SK-N-SH (cell line): Measurements from ENCODE around the gene PHLPP1. TPM values are rescaled to one million over a fixed set of nuclear protein-coding genes. Genes with fewer than 3 reads are reported as not detected.

Source experiments
- CTCF ChIA-PET: fragments of 300-600, 350-600 bp; formaldehyde crosslinking; extraction: SDS; loops from one replicate; lab custom pipeline; 2021; lab: Yijun Ruan, JAX
- POLR2A ChIA-PET: fragments of 350-600 bp; sonication (Branson Sonifier 250); formaldehyde crosslinking; extraction: SDS; loops from one replicate; lab custom pipeline; 2020; ENCODE audit warnings: antibody characterized with exemption, inconsistent platforms; lab: Yijun Ruan, JAX
- DNase-seq: peaks from one replicate; pipeline ENCODE4 v3.0.0; 2012
- H2AFZ ChIP-seq: fragments of 200-600 bp; sonication (generic); 2 replicates; pipeline ENCODE4 v1.8.1; 2016; ENCODE audit warnings: antibody characterized with exemption, mild to moderate bottlenecking, low read depth
- H3F3A ChIP-seq: fragments of 200-600 bp; sonication (generic); replicated peaks from 2 replicates; pipeline ENCODE3; 2016; ENCODE audit warnings: antibody characterized with exemption, mild to moderate bottlenecking; ENCODE audit not compliant: insufficient read depth
- H3K27ac ChIP-seq, 2 experiments: fragments of 200-500 bp in 1 of 2; fragments of 200-600 bp in 1 of 2; sonication (Bioruptor generic) in 1 of 2; sonication (generic), shearing (Covaris generic) in 1 of 2; 2 replicates each; pipeline versions ENCODE4 v1.5.1 to v1.6.1; 2014 to 2016; ENCODE audit warnings: low read depth in 2 of 2, inconsistent platforms in 1 of 2, low read length in 1 of 2, mild to moderate bottlenecking in 1 of 2, mixed read lengths in 1 of 2
- H3K27me3 ChIP-seq: fragments of 200-600 bp; sonication (generic), shearing (Covaris generic); 2 replicates; pipeline ENCODE4 v1.6.1; 2016; ENCODE audit warnings: mixed run types; ENCODE audit not compliant: insufficient read depth
- H3K36me3 ChIP-seq, 2 experiments: fragments of 200-500 bp in 1 of 2; fragments of 200-600 bp in 1 of 2; sonication (Bioruptor generic) in 1 of 2; sonication (generic) in 1 of 2; replicated peaks in 1 of 2; 2 replicates each; pipeline versions ENCODE3 to v1.5.1; 2014 to 2016; ENCODE audit warnings: low read length in 1 of 2, mild to moderate bottlenecking in 1 of 2; ENCODE audit not compliant: insufficient read depth in 2 of 2, control insufficient read depth in 1 of 2
- H3K4me1 ChIP-seq, 2 experiments: fragments of 200-500 bp in 1 of 2; fragments of 200-600 bp in 1 of 2; sonication (Bioruptor generic) in 1 of 2; sonication (generic), shearing (Covaris generic) in 1 of 2; 2 replicates each; pipeline versions ENCODE4 v1.5.1 to v1.6.1; 2014 to 2016; ENCODE audit warnings: low read depth in 1 of 2, low read length in 1 of 2, mixed run types in 1 of 2; ENCODE audit not compliant: insufficient read depth in 2 of 2, control insufficient read depth in 1 of 2
- H3K4me2 ChIP-seq: fragments of 200-600 bp; sonication (generic), shearing (Covaris generic); 2 replicates; pipeline ENCODE4 v1.6.1; 2017; ENCODE audit warnings: mixed run types
- H3K4me3 ChIP-seq, 2 experiments: fragments of 200-500 bp in 1 of 2; fragments of 200-600 bp in 1 of 2; sonication (Bioruptor generic) in 1 of 2; sonication (generic), shearing (Covaris generic) in 1 of 2; 2 replicates each; pipeline versions ENCODE4 v1.5.1 to v1.8.1; 2014 to 2016; ENCODE audit warnings: low read depth in 2 of 2, inconsistent platforms in 1 of 2, low read length in 1 of 2, mild to moderate bottlenecking in 1 of 2, mixed read lengths in 1 of 2, moderate library complexity in 1 of 2
- H3K79me2 ChIP-seq: fragments of 200-600 bp; sonication (generic); 2 replicates; pipeline ENCODE4 v1.8.1; 2017; ENCODE audit warnings: mild to moderate bottlenecking; ENCODE audit not compliant: insufficient read depth
- H3K9ac ChIP-seq: fragments of 200-600 bp; sonication (generic); 2 replicates; pipeline ENCODE4 v1.6.1; 2017; ENCODE audit warnings: mixed run types
- H3K9me2 ChIP-seq: fragments of 200-600 bp; sonication (generic); 2 replicates; pipeline ENCODE4 v1.6.1; 2017; ENCODE audit warnings: mixed run types
- H3K9me3 ChIP-seq: fragments of 200-600 bp; sonication (generic); 2 replicates; pipeline ENCODE4 v1.6.1; 2017; ENCODE audit warnings: mixed run types, mild to moderate bottlenecking, moderate library complexity
- H4K20me1 ChIP-seq: fragments of 200-600 bp; sonication (generic); 2 replicates; pipeline ENCODE4 v1.6.1; 2017; ENCODE audit warnings: mild to moderate bottlenecking, mixed run types; ENCODE audit not compliant: insufficient read depth
- EZH2phosphoT487 ChIP-seq: fragments of 200-600 bp; sonication (generic); IDR thresholded peaks from 2 replicates; pipeline ENCODE4 v1.6.1; 2017; ENCODE audit warnings: low read depth, mixed run types, mild to moderate bottlenecking, antibody characterized with exemption, moderate library complexity, borderline replicate concordance
- FOXJ3 ChIP-seq: sonication (generic); formaldehyde crosslinking; IDR thresholded peaks from 2 replicates; pipeline ENCODE4 v1.5.1; 2020; ENCODE audit warnings: mild to moderate bottlenecking, missing genetic modification reagents
- MAX ChIP-seq: IDR thresholded peaks from 2 replicates; pipeline ENCODE4 v1.4.0; 2012; ENCODE audit warnings: low read depth
- NFIC ChIP-seq: IDR thresholded peaks from 2 replicates; pipeline ENCODE4 v1.4.0; 2012; ENCODE audit warnings: borderline replicate concordance
- NRF1 ChIP-seq: IDR thresholded peaks from 2 replicates; pipeline ENCODE4 v1.6.1; 2012; ENCODE audit warnings: low read depth, mild to moderate bottlenecking, low read length
- POLR2AphosphoS5 ChIP-seq: IDR thresholded peaks from 2 replicates; pipeline ENCODE4 v1.6.1; 2012; ENCODE audit warnings: low read depth, low read length
- RAD21 ChIP-seq: IDR thresholded peaks from 2 replicates; pipeline ENCODE4 v1.6.1; 2012; ENCODE audit warnings: mild to moderate bottlenecking, low read length
- REST ChIP-seq: IDR thresholded peaks from 2 replicates; pipeline ENCODE4 v1.6.1; 2012; ENCODE audit warnings: mild to moderate bottlenecking, low read depth, low read length, moderate library complexity
- RFX5 ChIP-seq: IDR thresholded peaks from 2 replicates; pipeline ENCODE4 v1.6.1; 2012; ENCODE audit warnings: mild to moderate bottlenecking, improper control_type of control experiment, low read length
- TAF1 ChIP-seq: IDR thresholded peaks from 2 replicates; pipeline ENCODE4 v1.6.1; 2012; ENCODE audit warnings: low read depth, mild to moderate bottlenecking, low read length, moderate library complexity, borderline replicate concordance
- TCF12 ChIP-seq: IDR thresholded peaks from 2 replicates; pipeline ENCODE4 v1.4.0; 2012
- TEAD4 ChIP-seq: IDR thresholded peaks from 2 replicates; pipeline ENCODE4 v1.4.0; 2012; ENCODE audit warnings: mild to moderate bottlenecking, borderline replicate concordance; ENCODE audit not compliant: insufficient read depth
- WGBS: methylation state at CpG from one replicate; pipeline ENCODE4 v1.1.6; 2017; ENCODE audit warnings: low lambda C conversion rate; 5-methylcytosine and 5-hydroxymethylcytosine counted together
- polyA plus RNA-seq, 3 experiments: library from polyadenylated mRNA; depleted of rRNA; stranded (reverse); fragments of >200 nt; gene quantifications; 2 replicates each; pipeline ENCODE4 v1.2.3, GENCODE V29; 2012
- TF ChIP-seq, protein P1 (sequence below): IDR thresholded peaks from 2 replicates; pipeline ENCODE4 v1.4.0; 2012; ENCODE audit warnings: low read depth, borderline replicate concordance

Gene PHLPP1
- polyA plus RNA-seq, 1 of the 3 experiments (the other 2 are of a cell fraction): 4.6 TPM

GRCh38 chr18:63005306-63005705, 290.0 kb downstream of the PHLPP1 start:
- ChIA-PET POLR2A (no interaction called here), CTCF (interaction anchor here (1.0 to 4.1 kb wide), 6 partner anchors 10 to 421 kb away, joined by 3 to 14 read pairs (median 6); no protein-coding TSS in a partner anchor)
- Histone ChIP-seq H3K79me2 (no peaks in the 10 kb centered on the region), H3K9ac (no peak overlapping the region), H3K4me1 (no peaks in the 10 kb centered on the region; a peak in 1 of 4 replicates), H3K27me3 (peaks cover 3% of the 10 kb centered on the region; the same call in 1 of the 2 replicates), H3K27ac (no peak overlapping the region), H3F3A (no peaks in the 10 kb centered on the region), H3K4me2 (no peak overlapping the region), H3K36me3 (no peaks in the 10 kb centered on the region), H2AFZ (no peak overlapping the region), H3K9me2 (no peaks in the 10 kb centered on the region), H3K9me3 (no peaks in the 10 kb centered on the region), H4K20me1 (no peaks in the 10 kb centered on the region), H3K4me3 (no peak overlapping the region)
- WGBS: 59% methylated on average over 6 of the region's 8 CpGs
- TF ChIP-seq REST: no peak
- TF ChIP-seq FOXJ3 (CRISPR knock-in tag): no peak
- no peak for TF ChIP-seq TCF12
- TF ChIP-seq RFX5: no peak
- no peak for TF ChIP-seq NFIC
- TF ChIP-seq RAD21: no peak
- no peak for TF ChIP-seq TAF1
- DNase-seq: no peak

DNA sequence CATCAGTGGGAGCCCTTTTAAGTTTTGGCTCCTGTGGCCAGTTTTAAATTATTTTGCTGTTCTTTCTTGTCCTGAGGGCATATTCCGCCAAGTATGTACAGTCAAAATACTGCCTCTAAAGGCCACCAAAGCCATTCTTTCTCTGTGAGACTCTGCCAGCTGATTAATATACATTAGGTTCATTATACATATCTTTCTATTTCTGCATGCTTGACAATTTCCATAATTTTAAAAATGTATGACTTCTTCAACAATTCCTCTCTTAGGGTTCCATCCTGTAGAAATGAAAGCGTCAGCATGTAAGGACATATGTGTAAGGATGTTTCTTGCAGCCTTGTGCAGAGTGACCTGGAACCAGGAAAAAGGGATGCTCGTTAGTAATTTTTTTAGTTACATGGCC, 291.9 kb downstream of the PHLPP1 start:
- H3K27ac ChIP-seq: no peak overlapping the region
- H3K79me2 ChIP-seq: no peaks in the 10 kb centered on the region
- no peaks in the 10 kb centered on the region for H3K9me3 ChIP-seq
- H3K4me3 ChIP-seq: no peak overlapping the region
- H3K4me2 ChIP-seq: no peak overlapping the region
- H4K20me1 ChIP-seq: no peaks in the 10 kb centered on the region
- no peaks in the 10 kb centered on the region for H3K9me2 ChIP-seq
- CTCF ChIA-PET: interaction anchor here (1.6 to 4.1 kb wide), 3 partner anchors 15 to 292 kb away, joined by 4 to 11 read pairs (median 5); no protein-coding TSS in a partner anchor
- no peaks in the 10 kb centered on the region for H3F3A ChIP-seq
- POLR2A ChIA-PET: no interaction called here
- no peaks in the 10 kb centered on the region for H3K36me3 ChIP-seq
- WGBS: 59% methylated on average over 3 of the region's 3 CpGs
- DNase-seq: no peak
- TF ChIP-seq NRF1 (no peak), POLR2AphosphoS5 (no peak), MAX (no peak), EZH2phosphoT487 (no peak), TEAD4 (no peak)
- TF ChIP-seq, protein P1, sequence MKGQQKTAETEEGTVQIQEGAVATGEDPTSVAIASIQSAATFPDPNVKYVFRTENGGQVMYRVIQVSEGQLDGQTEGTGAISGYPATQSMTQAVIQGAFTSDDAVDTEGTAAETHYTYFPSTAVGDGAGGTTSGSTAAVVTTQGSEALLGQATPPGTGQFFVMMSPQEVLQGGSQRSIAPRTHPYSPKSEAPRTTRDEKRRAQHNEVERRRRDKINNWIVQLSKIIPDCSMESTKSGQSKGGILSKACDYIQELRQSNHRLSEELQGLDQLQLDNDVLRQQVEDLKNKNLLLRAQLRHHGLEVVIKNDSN: no peak
- H3K9ac ChIP-seq: no peak overlapping the region
- H3K27me3 ChIP-seq: peaks cover 4% of the 10 kb centered on the region; the same call in 1 of the 2 replicates
- H3K4me1 ChIP-seq: no peaks in the 10 kb centered on the region; a peak in 1 of 4 replicates
- H2AFZ ChIP-seq: no peak overlapping the region
